ENCODE data around the gene RNF7. TPM values are rescaled to one million over a fixed set of nuclear protein-coding genes. Genes with fewer than 3 reads are reported as not detected.

RNF7 gene
- 134 to 152 TPM (median 135 TPM) in 5 replicates for total RNA-seq (2022; extraction: Qiagen RNA extraction; ENCODE audit: low read depth)

GRCh38 chr3:141738022-141738890, at the start of gene RNF7:
TSS of gene RNF7 (plus strand) at chr3:141738298. CDS start at chr3:141738342, 44 bp downstream.

GRCh38 chr3:141763088-141763750, 25.1 kb downstream of the RNF7 start, which contains the start of gene GRK7:
TSS of gene GRK7 (plus strand) at chr3:141763408. CDS start at chr3:141778285, 14,877 bp downstream.

Other genes with a start within 250 kb of the RNF7 start
- gene GRK7, start 25.1 kb downstream of the RNF7 start, total RNA-seq (2022; extraction: Qiagen RNA extraction; ENCODE audit: low read depth) = not detected in 5 replicates
- gene ATP1B3, start 138.3 kb downstream of the RNF7 start, total RNA-seq (2022; extraction: Qiagen RNA extraction; ENCODE audit: low read depth) = 186 to 205 TPM (median 195 TPM) in 5 replicates

All from A549 treated with GW870086 at 1 μM for 4 hours (cell line).